ENCODE results near the gene ALOX15B.
"Not testable (repeated sequence)": the region's sequence is repeated elsewhere in the genome, so short reads cannot be mapped to it uniquely, and the experiment has no call there.

ALOX15B gene

GRCh38 chr17:8076502-8077266, 37.8 kb downstream of the ALOX15B start:
- no peak overlapping the region for H3K4me3 ChIP-seq (ENCODE audit: low read depth, low read length)
- no peaks in the 10 kb centered on the region for H3K36me3 ChIP-seq (ENCODE audit: control insufficient read depth, insufficient read depth, low read length)
- peaks cover 68% of the 10 kb centered on the region for H3K27me3 ChIP-seq (ENCODE audit: control insufficient read depth, insufficient read depth, low read length)
- peaks cover 16% of the 10 kb centered on the region for H3K4me1 ChIP-seq (ENCODE audit: control insufficient read depth, insufficient read depth, low read length)
- no peaks in the 10 kb centered on the region for H3K9me3 ChIP-seq (ENCODE audit: control insufficient read depth, insufficient read depth, low read length)
- no peak overlapping the region for H3K27ac ChIP-seq (ENCODE audit: low read depth, low read length)
- H3K9ac ChIP-seq (ENCODE audit: low read depth, low read length) = no peak overlapping the region

- not testable (repeated sequence) for H3K4me3 ChIP-seq (ENCODE audit: low read depth, low read length); H3K36me3 ChIP-seq (ENCODE audit: control insufficient read depth, insufficient read depth, low read length); H3K27ac ChIP-seq (ENCODE audit: low read depth, low read length); H3K9ac ChIP-seq (ENCODE audit: low read depth, low read length); H3K9me3 ChIP-seq (ENCODE audit: control insufficient read depth, insufficient read depth, low read length)
- peaks cover 56% of the 10 kb centered on the region for H3K27me3 ChIP-seq (ENCODE audit: control insufficient read depth, insufficient read depth, low read length)
- H3K4me1 ChIP-seq (ENCODE audit: control insufficient read depth, insufficient read depth, low read length) = peaks cover 10% of the 10 kb centered on the region
These were observed 39.1 kb downstream of the ALOX15B start for GRCh38 chr17:8077939-8078338.

- H3K9ac ChIP-seq (ENCODE audit: low read depth, low read length) = no peak overlapping the region
- H3K4me1 ChIP-seq (ENCODE audit: control insufficient read depth, insufficient read depth, low read length) = peaks cover 5% of the 10 kb centered on the region; the same call in 1 of the 2 replicates
- H3K4me3 ChIP-seq (ENCODE audit: low read depth, low read length) = peak overlapping the region; percentile 78
- H3K27ac ChIP-seq (ENCODE audit: low read depth, low read length) = no peak overlapping the region
- peaks cover 40% of the 10 kb centered on the region for H3K27me3 ChIP-seq (ENCODE audit: control insufficient read depth, insufficient read depth, low read length)
- H3K9me3 ChIP-seq (ENCODE audit: control insufficient read depth, insufficient read depth, low read length) = no peaks in the 10 kb centered on the region
- no peaks in the 10 kb centered on the region for H3K36me3 ChIP-seq (ENCODE audit: control insufficient read depth, insufficient read depth, low read length)
These were observed 40.7 kb downstream of the ALOX15B start for GRCh38 chr17:8079291-8080207.

- Histone ChIP-seq H3K4me3 (ENCODE audit: low read depth, low read length) (peak overlapping the region; percentile 78), H3K36me3 (ENCODE audit: control insufficient read depth, insufficient read depth, low read length) (no peaks in the 10 kb centered on the region), H3K27ac (ENCODE audit: low read depth, low read length) (no peak overlapping the region), H3K9ac (ENCODE audit: low read depth, low read length) (no peak overlapping the region), H3K9me3 (ENCODE audit: control insufficient read depth, insufficient read depth, low read length) (no peaks in the 10 kb centered on the region), H3K4me1 (ENCODE audit: control insufficient read depth, insufficient read depth, low read length) (peaks cover 5% of the 10 kb centered on the region; the same call in 1 of the 2 replicates), H3K27me3 (ENCODE audit: control insufficient read depth, insufficient read depth, low read length) (peaks cover 32% of the 10 kb centered on the region)
These were observed 41.4 kb downstream of the ALOX15B start for GRCh38 chr17:8080208-8080798.

GRCh38 chr17:8080799-8081219, 42.0 kb downstream of the ALOX15B start:
- H3K27ac ChIP-seq (ENCODE audit: low read depth, low read length) = no peak overlapping the region
- H3K9ac ChIP-seq (ENCODE audit: low read depth, low read length) = no peak overlapping the region
- H3K36me3 ChIP-seq (ENCODE audit: control insufficient read depth, insufficient read depth, low read length) = no peaks in the 10 kb centered on the region
- peaks cover 5% of the 10 kb centered on the region; the same call in 1 of the 2 replicates for H3K4me1 ChIP-seq (ENCODE audit: control insufficient read depth, insufficient read depth, low read length)
- peaks cover 27% of the 10 kb centered on the region for H3K27me3 ChIP-seq (ENCODE audit: control insufficient read depth, insufficient read depth, low read length)
- H3K4me3 ChIP-seq (ENCODE audit: low read depth, low read length) = no peak overlapping the region
- H3K9me3 ChIP-seq (ENCODE audit: control insufficient read depth, insufficient read depth, low read length) = no peaks in the 10 kb centered on the region

- no peaks in the 10 kb centered on the region for H3K36me3 ChIP-seq (ENCODE audit: control insufficient read depth, insufficient read depth, low read length)
- peaks cover 16% of the 10 kb centered on the region for H3K27me3 ChIP-seq (ENCODE audit: control insufficient read depth, insufficient read depth, low read length)
- peaks cover 5% of the 10 kb centered on the region; the same call in 1 of the 2 replicates for H3K4me1 ChIP-seq (ENCODE audit: control insufficient read depth, insufficient read depth, low read length)
- no peak overlapping the region for H3K9ac ChIP-seq (ENCODE audit: low read depth, low read length)
- no peaks in the 10 kb centered on the region for H3K9me3 ChIP-seq (ENCODE audit: control insufficient read depth, insufficient read depth, low read length)
- no peak overlapping the region for H3K4me3 ChIP-seq (ENCODE audit: low read depth, low read length)
- no peak overlapping the region for H3K27ac ChIP-seq (ENCODE audit: low read depth, low read length)
These were observed 43.0 kb downstream of the ALOX15B start for GRCh38 chr17:8081876-8082275.

- no peak overlapping the region for H3K4me3 ChIP-seq (ENCODE audit: low read depth, low read length)
- peaks cover 12% of the 10 kb centered on the region for H3K27me3 ChIP-seq (ENCODE audit: control insufficient read depth, insufficient read depth, low read length)
- no peaks in the 10 kb centered on the region for H3K36me3 ChIP-seq (ENCODE audit: control insufficient read depth, insufficient read depth, low read length)
- no peaks in the 10 kb centered on the region for H3K9me3 ChIP-seq (ENCODE audit: control insufficient read depth, insufficient read depth, low read length)
- H3K27ac ChIP-seq (ENCODE audit: low read depth, low read length) = no peak overlapping the region
- no peak overlapping the region for H3K9ac ChIP-seq (ENCODE audit: low read depth, low read length)
- peaks cover 5% of the 10 kb centered on the region; the same call in 1 of the 2 replicates for H3K4me1 ChIP-seq (ENCODE audit: control insufficient read depth, insufficient read depth, low read length)
These were observed 43.4 kb downstream of the ALOX15B start for GRCh38 chr17:8082292-8082691.

GRCh38 chr17:8084250-8084649, 45.4 kb downstream of the ALOX15B start:
- no peak overlapping the region for H3K27ac ChIP-seq (ENCODE audit: low read depth, low read length)
- H3K9ac ChIP-seq (ENCODE audit: low read depth, low read length) = no peak overlapping the region
- H3K4me3 ChIP-seq (ENCODE audit: low read depth, low read length) = no peak overlapping the region
- H3K4me1 ChIP-seq (ENCODE audit: control insufficient read depth, insufficient read depth, low read length) = peaks cover 5% of the 10 kb centered on the region; the same call in 1 of the 2 replicates
- no peaks in the 10 kb centered on the region for H3K36me3 ChIP-seq (ENCODE audit: control insufficient read depth, insufficient read depth, low read length)
- peaks cover 4% of the 10 kb centered on the region for H3K27me3 ChIP-seq (ENCODE audit: control insufficient read depth, insufficient read depth, low read length)
- H3K9me3 ChIP-seq (ENCODE audit: control insufficient read depth, insufficient read depth, low read length) = no peaks in the 10 kb centered on the region

- no peak within 1 kb of the TSS for H3K9ac ChIP-seq (ENCODE audit: low read depth, low read length)
- no peaks in the 10 kb centered on the region for H3K9me3 ChIP-seq (ENCODE audit: control insufficient read depth, insufficient read depth, low read length)
- no peak within 1 kb of the TSS for H3K4me3 ChIP-seq (ENCODE audit: low read depth, low read length)
- no peaks in the 10 kb centered on the region for H3K4me1 ChIP-seq (ENCODE audit: control insufficient read depth, insufficient read depth, low read length)
- no peaks in the 10 kb centered on the region for H3K36me3 ChIP-seq (ENCODE audit: control insufficient read depth, insufficient read depth, low read length)
- no peak within 1 kb of the TSS for H3K27ac ChIP-seq (ENCODE audit: low read depth, low read length)
- H3K27me3 ChIP-seq (ENCODE audit: control insufficient read depth, insufficient read depth, low read length) = no peaks in the 10 kb centered on the region; the same call in none of the 2 replicates
These were observed 48.5 kb downstream of the ALOX15B start, which contains the start of gene ALOX12B for GRCh38 chr17:8087075-8087951. ALOX12B (minus strand) TSS chr17:8087716; CDS start chr17:8087442, 274 bp downstream.

GRCh38 chr17:8087952-8088230, 49.0 kb downstream of the ALOX15B start:
- Histone ChIP-seq H3K9ac (ENCODE audit: low read depth, low read length) (no peak overlapping the region), H3K4me1 (ENCODE audit: control insufficient read depth, insufficient read depth, low read length) (no peaks in the 10 kb centered on the region), H3K9me3 (ENCODE audit: control insufficient read depth, insufficient read depth, low read length) (no peaks in the 10 kb centered on the region), H3K27ac (ENCODE audit: low read depth, low read length) (no peak overlapping the region), H3K4me3 (ENCODE audit: low read depth, low read length) (no peak overlapping the region), H3K27me3 (ENCODE audit: control insufficient read depth, insufficient read depth, low read length) (no peaks in the 10 kb centered on the region; the same call in none of the 2 replicates), H3K36me3 (ENCODE audit: control insufficient read depth, insufficient read depth, low read length) (no peaks in the 10 kb centered on the region)
